HFFc6 (cell line): ENCODE results near the gene TRIM16. TPM values are rescaled to one million over a fixed set of nuclear protein-coding genes. Genes with fewer than 3 reads are reported as not detected.
A peak's percentile ranks its signal among the peaks of the same experiment; 100 is the strongest.
"Not testable (repeated sequence)": the region's sequence is repeated elsewhere in the genome, so short reads cannot be mapped to it uniquely, and the experiment has no call there.

Source experiments
- DNase-seq: peaks from one replicate; pipeline ENCODE4 v3.0.0-alpha.2; 2018
- H3K27ac Mint-ChIP-seq: 2 replicates; pipeline ENCODE4 v1.8.0; 2020; ENCODE audit warnings: mild to moderate bottlenecking, mixed read lengths
- H3K27me3 Mint-ChIP-seq: 2 replicates; pipeline ENCODE4 v1.8.0; 2021; ENCODE audit warnings: mild to moderate bottlenecking, moderate library complexity, mixed read lengths; ENCODE audit not compliant: insufficient read depth
- H3K36me3 Mint-ChIP-seq: 2 replicates; pipeline ENCODE4 v1.8.0; 2021; ENCODE audit warnings: low read depth, mixed read lengths
- H3K4me1 Mint-ChIP-seq: 2 replicates; pipeline ENCODE4 v1.8.0; 2020; ENCODE audit warnings: low read depth, mixed read lengths
- H3K4me3 Mint-ChIP-seq: 2 replicates; pipeline ENCODE4 v1.8.0; 2020; ENCODE audit warnings: mild to moderate bottlenecking, moderate library complexity, mixed read lengths
- H3K9me3 Mint-ChIP-seq: 2 replicates; pipeline ENCODE4 v1.8.0; 2020; ENCODE audit warnings: mild to moderate bottlenecking, mixed read lengths
- CTCF ChIP-seq: fragments of 200-600 bp; sonication (generic); IDR thresholded peaks from 2 replicates; pipeline ENCODE4 v1.5.0; 2021; ENCODE audit warnings: antibody characterized with exemption, mild to moderate bottlenecking
- total RNA-seq, 6 experiments: library from RNA; stranded (reverse); fragmentation: NEBNext Ultra II Directional; extraction: Animal tissue kit (Norgen Biotek cat#: 25700); gene quantifications; 2 replicates in 1 of 6; 3 replicates in 5 of 6; pipeline ENCODE4 v1.2.3, GENCODE V29; 2021

Gene TRIM16
- total RNA-seq, 6 experiments from 2014 or later: 19.2 to 30.1 (median 27.6) TPM

GRCh38 chr17:15654886-15655561 is 29.1 kb downstream of the TRIM16 start:
- Mint-ChIP-seq H3K27ac (peak overlapping the region; percentile 65), H3K9me3 (no peaks in the 10 kb centered on the region), H3K36me3 (peaks cover 9% of the 10 kb centered on the region; the same call in 1 of the 2 replicates), H3K4me1 (peaks cover 64% of the 10 kb centered on the region), H3K27me3 (no peaks in the 10 kb centered on the region; the same call in none of the 2 replicates), H3K4me3 (no peak overlapping the region; the same call in 1 of the 2 replicates)
- TF ChIP-seq CTCF: no peak
- DNase-seq: no peak

GRCh38 chr17:15654401-15654800 is 29.7 kb downstream of the TRIM16 start:
- not testable (repeated sequence) for H3K36me3 Mint-ChIP-seq, H3K4me3 Mint-ChIP-seq, H3K27me3 Mint-ChIP-seq, DNase-seq, H3K9me3 Mint-ChIP-seq
- H3K27ac Mint-ChIP-seq: peak overlapping the region; percentile 65; the same call in 1 of the 2 replicates
- H3K4me1 Mint-ChIP-seq: peaks cover 64% of the 10 kb centered on the region

GRCh38 chr17:15652960-15653359 is 31.2 kb downstream of the TRIM16 start:
- peak overlapping the region; percentile 92 for H3K27ac Mint-ChIP-seq
- no peak for TF ChIP-seq CTCF
- no peaks in the 10 kb centered on the region; the same call in none of the 2 replicates for H3K27me3 Mint-ChIP-seq
- no peaks in the 10 kb centered on the region for H3K9me3 Mint-ChIP-seq
- H3K36me3 Mint-ChIP-seq: peaks cover 12% of the 10 kb centered on the region
- DNase-seq: no peak
- H3K4me1 Mint-ChIP-seq: peaks cover 68% of the 10 kb centered on the region
- peak overlapping the region; percentile 50 for H3K4me3 Mint-ChIP-seq

GRCh38 chr17:15651583-15652110 is 32.5 kb downstream of the TRIM16 start:
- Mint-ChIP-seq H3K4me3 (peak overlapping the region; percentile 89), H3K9me3 (no peaks in the 10 kb centered on the region), H3K4me1 (peaks cover 72% of the 10 kb centered on the region), H3K36me3 (peaks cover 4% of the 10 kb centered on the region; the same call in 1 of the 2 replicates), H3K27me3 (no peaks in the 10 kb centered on the region; the same call in none of the 2 replicates), H3K27ac (peak overlapping the region; percentile 92)
- DNase-seq: peak; percentile 100
- no peak for TF ChIP-seq CTCF

- Mint-ChIP-seq H3K4me1 (peaks cover 72% of the 10 kb centered on the region), H3K9me3 (no peaks in the 10 kb centered on the region), H3K4me3 (peak overlapping the region; percentile 89), H3K27ac (peak overlapping the region; percentile 92), H3K27me3 (no peaks in the 10 kb centered on the region; the same call in none of the 2 replicates), H3K36me3 (peaks cover 4% of the 10 kb centered on the region; the same call in 1 of the 2 replicates)
- TF ChIP-seq CTCF: peak; percentile 27; the same call in 1 of the 2 replicates
- no peak for DNase-seq
Observed at GRCh38 chr17:15650741-15651582, 33.1 kb downstream of the TRIM16 start.
